HL-60 (cell line): ENCODE results near the gene ZNF764.

ENCODE experiments used
- DNase-seq, 2 experiments: peaks; one replicate each; pipeline ENCODE4 v3.0.0-alpha.2; 2010 to 2020; ENCODE audit warnings: low read depth in 1 of 2, low spot score in 1 of 2
- H3K27ac ChIP-seq: fragments of 250-450 bp; sonication (Bioruptor Pico); replicated peaks from 2 replicates; pipeline ENCODE4 v1.5.1; 2020; ENCODE audit warnings: mild to moderate bottlenecking, moderate library complexity
- H3K27me3 ChIP-seq: fragments of 250-450 bp; sonication (Bioruptor Pico); 2 replicates; pipeline ENCODE4 v1.5.1; 2021; ENCODE audit warnings: mild to moderate bottlenecking, moderate library complexity; ENCODE audit not compliant: insufficient read depth, poor library complexity, severe bottlenecking
- H3K4me3 ChIP-seq: replicated peaks from 2 replicates; pipeline ENCODE4 v1.5.1; 2011; ENCODE audit warnings: mild to moderate bottlenecking, control low read depth, low read length; ENCODE audit not compliant: insufficient read depth
- GABPA ChIP-seq: IDR thresholded peaks from 2 replicates; pipeline ENCODE4 v1.6.1; 2012; ENCODE audit warnings: low read depth
- POLR2AphosphoS5 ChIP-seq: IDR thresholded peaks from 2 replicates; pipeline ENCODE4 v1.6.1; 2012; ENCODE audit warnings: low read depth
- SPI1 ChIP-seq: IDR thresholded peaks from 2 replicates; pipeline ENCODE4 v1.6.1; 2012; ENCODE audit warnings: low read depth, mild to moderate bottlenecking, borderline replicate concordance
- TF ChIP-seq, protein P1 (sequence below): IDR thresholded peaks from 2 replicates; pipeline ENCODE4 v1.6.1; 2012; ENCODE audit warnings: low read depth; ENCODE audit not compliant: insufficient replicate concordance
- TF ChIP-seq, protein P2 (sequence below): IDR thresholded peaks from one replicate; pipeline ENCODE4 v1.5.1; 2011; ENCODE audit warnings: low read length, control low read depth, inconsistent platforms; ENCODE audit not compliant: insufficient read depth

Gene ZNF764

DNA sequence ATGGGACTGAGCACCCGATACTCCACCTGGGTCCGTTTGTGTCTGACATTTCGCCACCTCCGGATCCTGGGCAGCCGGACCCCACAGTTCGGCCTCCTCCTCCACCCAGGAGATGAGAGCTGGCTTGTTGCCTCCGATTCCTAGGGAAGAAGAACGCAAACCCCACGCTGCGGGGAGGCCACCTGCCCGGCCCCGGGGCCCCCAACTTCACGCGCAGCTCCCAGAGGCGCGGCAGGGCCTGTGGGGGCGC lies 542 bp downstream of the ZNF764 start:
- peak overlapping the region; percentile 96 for H3K27ac ChIP-seq
- H3K4me3 ChIP-seq: peak overlapping the region; percentile 68
- TF ChIP-seq, protein P1, sequence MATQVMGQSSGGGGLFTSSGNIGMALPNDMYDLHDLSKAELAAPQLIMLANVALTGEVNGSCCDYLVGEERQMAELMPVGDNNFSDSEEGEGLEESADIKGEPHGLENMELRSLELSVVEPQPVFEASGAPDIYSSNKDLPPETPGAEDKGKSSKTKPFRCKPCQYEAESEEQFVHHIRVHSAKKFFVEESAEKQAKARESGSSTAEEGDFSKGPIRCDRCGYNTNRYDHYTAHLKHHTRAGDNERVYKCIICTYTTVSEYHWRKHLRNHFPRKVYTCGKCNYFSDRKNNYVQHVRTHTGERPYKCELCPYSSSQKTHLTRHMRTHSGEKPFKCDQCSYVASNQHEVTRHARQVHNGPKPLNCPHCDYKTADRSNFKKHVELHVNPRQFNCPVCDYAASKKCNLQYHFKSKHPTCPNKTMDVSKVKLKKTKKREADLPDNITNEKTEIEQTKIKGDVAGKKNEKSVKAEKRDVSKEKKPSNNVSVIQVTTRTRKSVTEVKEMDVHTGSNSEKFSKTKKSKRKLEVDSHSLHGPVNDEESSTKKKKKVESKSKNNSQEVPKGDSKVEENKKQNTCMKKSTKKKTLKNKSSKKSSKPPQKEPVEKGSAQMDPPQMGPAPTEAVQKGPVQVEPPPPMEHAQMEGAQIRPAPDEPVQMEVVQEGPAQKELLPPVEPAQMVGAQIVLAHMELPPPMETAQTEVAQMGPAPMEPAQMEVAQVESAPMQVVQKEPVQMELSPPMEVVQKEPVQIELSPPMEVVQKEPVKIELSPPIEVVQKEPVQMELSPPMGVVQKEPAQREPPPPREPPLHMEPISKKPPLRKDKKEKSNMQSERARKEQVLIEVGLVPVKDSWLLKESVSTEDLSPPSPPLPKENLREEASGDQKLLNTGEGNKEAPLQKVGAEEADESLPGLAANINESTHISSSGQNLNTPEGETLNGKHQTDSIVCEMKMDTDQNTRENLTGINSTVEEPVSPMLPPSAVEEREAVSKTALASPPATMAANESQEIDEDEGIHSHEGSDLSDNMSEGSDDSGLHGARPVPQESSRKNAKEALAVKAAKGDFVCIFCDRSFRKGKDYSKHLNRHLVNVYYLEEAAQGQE: no peak
- TF ChIP-seq POLR2AphosphoS5 (no peak), GABPA (no peak), SPI1 (no peak)
- TF ChIP-seq, protein P2, sequence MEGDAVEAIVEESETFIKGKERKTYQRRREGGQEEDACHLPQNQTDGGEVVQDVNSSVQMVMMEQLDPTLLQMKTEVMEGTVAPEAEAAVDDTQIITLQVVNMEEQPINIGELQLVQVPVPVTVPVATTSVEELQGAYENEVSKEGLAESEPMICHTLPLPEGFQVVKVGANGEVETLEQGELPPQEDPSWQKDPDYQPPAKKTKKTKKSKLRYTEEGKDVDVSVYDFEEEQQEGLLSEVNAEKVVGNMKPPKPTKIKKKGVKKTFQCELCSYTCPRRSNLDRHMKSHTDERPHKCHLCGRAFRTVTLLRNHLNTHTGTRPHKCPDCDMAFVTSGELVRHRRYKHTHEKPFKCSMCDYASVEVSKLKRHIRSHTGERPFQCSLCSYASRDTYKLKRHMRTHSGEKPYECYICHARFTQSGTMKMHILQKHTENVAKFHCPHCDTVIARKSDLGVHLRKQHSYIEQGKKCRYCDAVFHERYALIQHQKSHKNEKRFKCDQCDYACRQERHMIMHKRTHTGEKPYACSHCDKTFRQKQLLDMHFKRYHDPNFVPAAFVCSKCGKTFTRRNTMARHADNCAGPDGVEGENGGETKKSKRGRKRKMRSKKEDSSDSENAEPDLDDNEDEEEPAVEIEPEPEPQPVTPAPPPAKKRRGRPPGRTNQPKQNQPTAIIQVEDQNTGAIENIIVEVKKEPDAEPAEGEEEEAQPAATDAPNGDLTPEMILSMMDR: no peak
- peak in 1 of 2 experiments; percentile 15 for DNase-seq
- H3K27me3 ChIP-seq: no peaks in the 10 kb centered on the region

DNA sequence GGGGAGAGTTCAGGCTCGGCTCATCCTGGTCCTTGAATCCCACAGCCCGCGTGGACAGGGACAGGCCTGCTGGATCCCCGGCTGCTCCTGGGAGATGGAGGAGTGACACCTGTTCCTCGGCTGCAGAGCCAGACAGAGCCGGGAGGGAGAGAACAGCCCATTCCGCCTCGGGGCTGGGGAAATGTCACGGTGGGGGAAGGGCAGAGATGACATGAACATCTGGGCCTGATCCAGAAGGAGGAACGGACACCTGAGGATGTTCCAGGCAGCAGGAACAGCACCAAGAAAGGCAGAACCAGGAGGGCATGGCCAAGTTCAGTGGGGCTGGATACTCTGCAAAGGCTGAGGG lies 2.1 kb downstream of the ZNF764 start:
- TF ChIP-seq, protein P2: no peak
- TF ChIP-seq GABPA: no peak
- TF ChIP-seq, protein P1: no peak
- H3K27ac ChIP-seq: no peak overlapping the region
- DNase-seq: no peak
- H3K4me3 ChIP-seq: no peak overlapping the region
- H3K27me3 ChIP-seq: no peaks in the 10 kb centered on the region

DNA sequence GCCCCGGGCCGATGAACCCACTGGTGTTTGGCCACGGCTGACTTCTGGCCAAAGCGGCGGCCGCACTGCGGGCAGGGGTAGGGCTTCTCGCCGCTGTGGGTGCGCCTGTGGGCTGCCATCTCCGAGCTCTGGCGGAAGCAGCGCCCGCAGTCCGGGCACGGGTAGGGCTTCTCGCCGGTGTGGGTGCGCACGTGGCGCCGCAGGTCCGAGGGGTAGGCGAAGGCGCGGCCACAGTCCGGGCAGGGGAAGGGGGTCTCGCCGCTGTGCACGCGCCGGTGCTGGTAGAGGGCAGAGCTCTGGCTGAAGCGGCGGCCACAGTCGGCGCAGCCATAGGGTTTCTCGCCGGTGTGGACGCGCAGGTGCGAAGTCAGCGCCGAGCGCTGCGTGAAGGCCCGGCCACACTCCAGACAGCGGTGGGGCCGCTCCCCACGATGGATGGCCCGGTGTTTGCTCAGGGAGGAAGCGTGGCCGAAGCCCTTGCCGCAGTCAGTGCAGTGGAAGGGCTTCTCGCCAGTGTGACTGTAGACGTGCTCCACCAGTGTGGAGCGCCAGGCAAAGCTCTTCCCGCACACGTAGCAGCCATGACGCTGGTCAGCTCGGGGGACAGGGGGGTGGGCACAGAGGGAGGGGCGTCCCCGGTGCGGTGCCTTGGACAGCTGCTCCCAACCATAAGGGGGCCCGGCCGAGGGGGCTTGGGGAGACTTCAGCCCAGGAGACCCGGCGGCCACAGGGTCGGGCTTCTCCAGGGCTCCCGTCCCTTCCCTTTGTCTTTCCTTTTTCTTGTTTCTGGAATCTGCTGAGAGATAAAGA lies 2.7 kb downstream of the ZNF764 start:
- Histone ChIP-seq H3K27ac (no peak overlapping the region), H3K4me3 (no peak overlapping the region), H3K27me3 (no peaks in the 10 kb centered on the region)
- TF ChIP-seq GABPA (no peak), SPI1 (no peak), POLR2AphosphoS5 (no peak)
- TF ChIP-seq, protein P1: no peak
- TF ChIP-seq, protein P2: no peak
- no peak for DNase-seq
